Hepatocyte (in vitro differentiated cells): ENCODE data around the gene GPC3. TPM values are rescaled to one million over a fixed set of nuclear protein-coding genes. Genes with fewer than 3 reads are reported as not detected.

Experiments
- DNase-seq: peaks from one replicate; pipeline ENCODE4 v3.0.0-alpha.2; 2016; ENCODE audit warnings: low spot score
- H2AFZ ChIP-seq: fragments of 200-600 bp; sonication (generic); 2 replicates; pipeline ENCODE4 v1.6.0; 2016; ENCODE audit warnings: antibody characterized with exemption, mild to moderate bottlenecking
- H3K27ac ChIP-seq: fragments of 200-600 bp; sonication (generic); 2 replicates; pipeline ENCODE4 v1.5.1; 2016; ENCODE audit warnings: mild to moderate bottlenecking
- H3K27me3 ChIP-seq: fragments of 200-600 bp; sonication (generic); 2 replicates; pipeline ENCODE4 v1.6.1; 2016
- H3K36me3 ChIP-seq: fragments of 200-600 bp; sonication (generic); replicated peaks from 2 replicates; pipeline ENCODE4 v1.5.1; 2016; ENCODE audit warnings: low read depth; ENCODE audit not compliant: insufficient read depth
- H3K4me1 ChIP-seq: fragments of 200-600 bp; sonication (generic); 2 replicates; pipeline ENCODE4 v1.5.1; 2016; ENCODE audit warnings: mild to moderate bottlenecking, moderate library complexity; ENCODE audit not compliant: insufficient read depth
- H3K4me2 ChIP-seq: fragments of 200-600 bp; sonication (generic); 2 replicates; pipeline ENCODE4 v1.6.0; 2016
- H3K4me3 ChIP-seq: fragments of 200-600 bp; sonication (generic); 2 replicates; pipeline ENCODE4 v1.5.1; 2016; ENCODE audit warnings: mild to moderate bottlenecking
- H3K79me2 ChIP-seq: fragments of 200-600 bp; sonication (generic); 2 replicates; pipeline ENCODE4 v1.6.0; 2017; ENCODE audit warnings: mild to moderate bottlenecking
- H3K9me2 ChIP-seq: fragments of 200-600 bp; sonication (generic); replicated peaks from 2 replicates; pipeline ENCODE4 v1.6.0; 2017; ENCODE audit warnings: mild to moderate bottlenecking; ENCODE audit not compliant: insufficient read depth
- H3K9me3 ChIP-seq: fragments of 200-600 bp; sonication (generic); 2 replicates; pipeline ENCODE4 v1.5.1; 2016; ENCODE audit warnings: low read depth, mild to moderate bottlenecking
- H4K20me1 ChIP-seq: fragments of 200-600 bp; sonication (generic); 2 replicates; pipeline ENCODE4 v1.6.0; 2016; ENCODE audit warnings: mild to moderate bottlenecking; ENCODE audit not compliant: insufficient read depth, poor library complexity, severe bottlenecking
- CTCF ChIP-seq: fragments of 200-600 bp; sonication (generic); IDR thresholded peaks from 2 replicates; pipeline ENCODE4 v1.5.1; 2016; ENCODE audit warnings: antibody characterized with exemption, mild to moderate bottlenecking; ENCODE audit not compliant: poor library complexity
- EZH2 ChIP-seq: fragments of 200-600 bp; sonication (generic); IDR thresholded peaks from 2 replicates; pipeline ENCODE4 v1.6.1; 2016; ENCODE audit warnings: antibody characterized with exemption, mild to moderate bottlenecking, borderline replicate concordance
- EZH2phosphoT487 ChIP-seq: fragments of 200-600 bp; sonication (generic); IDR thresholded peaks from one replicate; pipeline ENCODE4 v1.6.1; 2018; ENCODE audit warnings: antibody characterized with exemption, mild to moderate bottlenecking, low read depth, moderate library complexity; ENCODE audit not compliant: unreplicated experiment, severe bottlenecking
- WGBS: methylation state at CpG from one replicate; pipeline ENCODE4 v1.1.6; 2016; ENCODE audit warnings: low lambda C conversion rate; ENCODE audit errors: missing lambda C conversion rate; 5-methylcytosine and 5-hydroxymethylcytosine counted together
- polyA plus RNA-seq: library from polyadenylated mRNA; unstranded; fragments of >200 nt; fragmentation: Nextera tagmentation; extraction: Ambion mirVana; gene quantifications from 2 replicates; pipeline ENCODE4 v1.2.1, GENCODE V29; 2016
- total RNA-seq: library from RNA; depleted of rRNA; stranded (reverse); fragments of >200 nt; gene quantifications from 2 replicates; pipeline ENCODE4 v1.2.3, GENCODE V29; 2014

GPC3 gene
- total RNA-seq (860 and 874 TPM in 2 replicates), polyA plus RNA-seq (618 and 789 TPM in 2 replicates)

- Histone ChIP-seq H3K4me2 (peak within 1 kb of the TSS; percentile 85), H3K36me3 (no peaks in the 10 kb centered on the region), H3K9me3 (no peaks in the 10 kb centered on the region), H3K79me2 (peaks cover 30% of the 10 kb centered on the region), H3K4me3 (peak within 1 kb of the TSS; percentile 46), H3K4me1 (peaks cover 4% of the 10 kb centered on the region), H3K27ac (peak within 1 kb of the TSS; percentile 56), H2AFZ (peak within 1 kb of the TSS; percentile 40), H3K9me2 (no peaks in the 10 kb centered on the region), H4K20me1 (no peaks in the 10 kb centered on the region), H3K27me3 (no peaks in the 10 kb centered on the region)
- TF ChIP-seq EZH2phosphoT487 (no peak), CTCF (no peak), EZH2 (no peak)
- peak; percentile 71 for DNase-seq
- WGBS, result 46% methylated on average over 29 of the region's 90 CpGs
These were observed at the start of gene GPC3 for GRCh38 chrX:133985164-133985966. TSS of gene GPC3 (minus strand) at chrX:133985594.

- no peak overlapping the region for H2AFZ ChIP-seq
- no peaks in the 10 kb centered on the region for H3K79me2 ChIP-seq
- no peak for DNase-seq
- no peak for TF ChIP-seq CTCF
- no peak for TF ChIP-seq EZH2phosphoT487
- TF ChIP-seq EZH2, result no peak
- no peak overlapping the region for H3K27ac ChIP-seq
- H3K9me3 ChIP-seq, result no peaks in the 10 kb centered on the region
- H3K4me2 ChIP-seq, result no peak overlapping the region
- no peaks in the 10 kb centered on the region for H4K20me1 ChIP-seq
- H3K36me3 ChIP-seq, result no peaks in the 10 kb centered on the region
- no peaks in the 10 kb centered on the region for H3K9me2 ChIP-seq
- no peaks in the 10 kb centered on the region for H3K27me3 ChIP-seq
- H3K4me3 ChIP-seq, result no peak overlapping the region
- no peaks in the 10 kb centered on the region for H3K4me1 ChIP-seq
These were observed 47.0 kb upstream of the GPC3 start for GRCh38 chrX:134032441-134032840.

- TF ChIP-seq EZH2, result no peak
- TF ChIP-seq EZH2phosphoT487, result no peak
- peak; percentile 57 for TF ChIP-seq CTCF
- 40% methylated on average over 15 of the region's 15 CpGs for WGBS
These were observed 41.3 kb upstream of the GPC3 start for GRCh38 chrX:134026565-134027311.

More at GRCh38 chrX:134026565-134027311, 41.3 kb upstream of the GPC3 start:
- no peak overlapping the region for H2AFZ ChIP-seq
- DNase-seq, result peak; percentile 79
- H3K9me2 ChIP-seq, result no peaks in the 10 kb centered on the region
- peak overlapping the region; percentile 38 for H3K27ac ChIP-seq
- no peaks in the 10 kb centered on the region for H3K4me1 ChIP-seq
- peak overlapping the region; percentile 46 for H3K4me2 ChIP-seq
- no peaks in the 10 kb centered on the region for H3K9me3 ChIP-seq
- no peaks in the 10 kb centered on the region for H4K20me1 ChIP-seq
- H3K27me3 ChIP-seq, result no peaks in the 10 kb centered on the region
- H3K36me3 ChIP-seq, result no peaks in the 10 kb centered on the region
- no peak overlapping the region for H3K4me3 ChIP-seq
- no peaks in the 10 kb centered on the region for H3K79me2 ChIP-seq
